ENCODE data around the gene LRRC26.

LRRC26 gene

GRCh38 chr9:137183980-137184595 lies 14.2 kb upstream of the LRRC26 start:
- no peak for DNase-seq

GRCh38 chr9:137182836-137183235 lies 13.0 kb upstream of the LRRC26 start:
- DNase-seq = no peak

GRCh38 chr9:137181680-137182079 lies 11.8 kb upstream of the LRRC26 start:
- no peak for DNase-seq

- no peak for DNase-seq
Measured at GRCh38 chr9:137180491-137180890, 10.6 kb upstream of the LRRC26 start.

DNA sequence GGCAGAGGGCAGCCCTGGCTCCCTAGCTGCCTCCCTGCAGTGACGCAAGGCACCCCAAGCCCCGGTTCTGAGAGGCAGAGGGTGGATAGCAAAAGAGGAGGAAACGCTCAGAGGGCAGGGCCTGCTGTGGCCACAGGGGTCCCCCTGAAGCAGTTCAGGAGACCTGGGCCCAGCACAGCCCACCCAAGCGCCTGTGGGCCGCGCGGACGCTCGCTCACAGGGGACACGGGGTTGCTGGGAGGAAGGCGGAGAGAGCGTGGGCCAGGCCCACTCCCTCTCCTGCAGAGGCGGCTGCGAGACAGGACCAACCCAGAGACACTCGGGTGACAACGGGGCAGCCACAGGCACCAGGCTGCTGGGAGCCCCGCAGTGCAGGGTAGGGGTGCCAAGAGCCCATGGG lies 9.9 kb upstream of the LRRC26 start:
- no peak for DNase-seq

GRCh38 chr9:137178939-137179630 lies 9.2 kb upstream of the LRRC26 start:
- DNase-seq = no peak

- no peak for DNase-seq
Measured at GRCh38 chr9:137178201-137178938, 8.5 kb upstream of the LRRC26 start.

DNA sequence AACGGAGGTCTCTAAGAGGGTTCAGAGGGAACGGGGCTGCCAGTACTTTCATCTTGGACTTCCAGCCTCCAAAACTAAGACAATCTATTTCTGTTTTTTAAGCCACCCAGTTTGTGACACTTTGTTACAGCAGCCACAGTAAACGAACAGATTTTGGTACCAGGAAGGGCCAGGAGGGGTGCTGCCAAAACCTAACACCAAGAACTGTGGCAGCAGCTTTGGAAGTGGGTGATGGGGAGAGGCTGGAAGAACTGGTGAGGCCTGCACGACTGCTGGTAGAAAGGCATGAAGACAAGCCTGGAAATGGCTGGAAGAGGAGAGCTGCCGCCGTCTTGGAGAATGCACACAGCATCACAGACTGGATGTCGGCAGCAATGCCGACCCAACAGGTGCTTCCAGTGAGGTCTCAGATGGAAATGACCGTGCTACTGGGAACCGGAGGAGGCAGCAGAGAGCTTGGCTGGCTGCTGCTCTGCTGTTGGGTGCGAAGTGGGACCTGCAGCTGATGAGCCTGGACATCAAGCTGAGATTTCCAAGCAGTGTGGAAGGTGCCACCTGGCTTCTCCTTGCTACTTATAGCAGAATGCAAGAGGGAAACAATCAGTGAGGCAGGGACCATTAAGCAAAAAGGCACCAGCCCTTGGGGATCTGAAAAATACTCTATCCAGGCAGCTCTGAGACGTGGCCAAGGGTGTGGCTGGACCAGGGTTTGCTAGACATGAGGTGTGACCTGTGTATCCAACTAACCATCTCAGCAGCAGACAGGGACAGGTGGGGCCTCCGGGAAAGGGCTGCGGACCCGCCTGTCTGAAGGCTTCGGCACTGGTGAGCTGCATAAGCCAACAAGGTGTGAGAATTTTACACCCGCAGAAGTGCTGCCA lies 6.7 kb upstream of the LRRC26 start:
- no peak for DNase-seq

DNA sequence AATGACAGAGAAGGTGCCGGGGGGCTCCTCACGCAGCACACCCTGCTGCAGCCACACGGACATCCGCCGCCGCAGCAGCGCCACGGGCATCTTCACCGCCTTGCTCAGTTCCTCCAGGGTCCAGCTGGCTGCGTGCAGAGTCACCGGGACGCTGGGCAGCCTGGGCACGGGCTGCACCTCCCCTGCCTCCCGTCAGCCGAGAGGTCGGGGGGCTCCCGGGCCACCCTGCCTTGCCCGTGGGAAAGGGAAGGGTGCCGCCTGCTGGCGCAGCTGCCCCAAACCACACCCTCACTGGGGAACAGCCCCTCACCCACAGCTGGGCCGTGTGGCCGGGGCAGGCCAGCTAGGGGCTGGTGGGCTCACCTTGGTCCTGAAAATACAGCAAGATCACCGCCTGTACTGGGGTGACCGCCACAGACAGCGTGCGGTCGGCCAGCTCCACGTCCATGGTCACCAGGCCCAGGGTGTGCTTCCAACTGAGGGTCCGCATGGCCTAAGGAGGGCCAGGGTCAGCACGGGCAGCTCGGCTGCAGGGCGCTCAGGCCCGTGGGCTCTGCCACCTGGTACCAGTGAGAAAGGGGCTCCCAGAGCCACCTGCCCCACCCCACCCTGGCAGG lies 5.6 kb upstream of the LRRC26 start:
- DNase-seq = no peak

DNA sequence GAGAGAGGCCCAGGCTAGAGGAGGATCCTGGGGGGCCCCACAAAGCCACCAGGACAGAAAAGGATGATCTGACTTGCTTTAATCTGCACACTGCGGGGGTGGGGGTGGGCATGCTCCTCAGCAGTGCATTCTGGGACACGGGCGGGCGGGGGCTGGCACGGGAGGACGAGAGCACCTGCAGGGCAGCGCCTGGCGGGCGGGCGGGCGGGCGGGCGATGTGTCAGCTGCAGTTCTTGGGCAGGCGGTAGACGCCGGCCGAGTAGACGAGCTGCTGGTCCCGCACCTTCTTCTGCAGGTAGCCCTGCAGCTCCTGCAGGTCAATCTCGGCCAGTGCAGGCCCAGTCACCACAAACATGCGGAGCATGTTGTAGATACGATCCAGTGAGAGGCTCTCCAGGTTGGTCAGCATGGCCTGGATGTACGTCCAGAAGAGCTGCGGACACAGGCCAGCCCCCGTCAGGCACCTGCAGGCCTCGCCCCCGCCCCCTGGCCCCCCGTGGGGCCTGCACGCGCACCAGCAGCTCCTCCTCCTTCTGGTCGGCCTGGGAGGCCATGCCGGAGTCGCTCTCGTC lies 5.0 kb upstream of the LRRC26 start:
- no peak for DNase-seq

GRCh38 chr9:137173796-137174664 lies 4.2 kb upstream of the LRRC26 start:
- no peak for DNase-seq

GRCh38 chr9:137172901-137173795 lies 3.3 kb upstream of the LRRC26 start:
- DNase-seq = no peak

GRCh38 chr9:137171149-137171900 lies 1.5 kb upstream of the LRRC26 start:
- DNase-seq = no peak

GRCh38 chr9:137170486-137171148 lies 766 bp upstream of the LRRC26 start:
- DNase-seq = no peak

GRCh38 chr9:137168904-137169856 lies 671 bp downstream of the LRRC26 start:
- no peak for DNase-seq

DNA sequence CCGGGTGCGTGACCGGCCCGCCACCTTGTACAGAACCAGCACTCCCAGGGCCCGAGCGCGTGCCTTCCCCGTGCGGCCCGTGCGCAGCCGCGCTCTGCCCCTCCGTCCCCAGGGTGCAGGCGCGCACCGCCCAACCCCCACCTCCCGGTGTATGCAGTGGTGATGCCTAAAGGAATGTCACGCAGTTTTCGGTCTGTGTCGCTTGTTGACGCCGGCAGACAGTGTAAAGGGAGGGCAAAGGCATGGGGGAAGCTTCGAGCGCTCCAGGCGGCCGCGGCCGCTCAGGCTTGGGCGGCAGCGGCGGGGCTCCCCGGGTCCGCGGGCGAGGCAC lies 1.3 kb downstream of the LRRC26 start:
- DNase-seq = no peak

- no peak for DNase-seq
Measured at GRCh38 chr9:137167747-137168572, 1.9 kb downstream of the LRRC26 start.

Data from effector CD8-positive, alpha-beta T cell (primary cell).